Naive thymus-derived CD8-positive, alpha-beta T cell (primary cell): ENCODE data around the gene CACNA1C. TPM values are rescaled to one million over a fixed set of nuclear protein-coding genes. Genes with fewer than 3 reads are reported as not detected.
A peak's percentile ranks its signal among the peaks of the same experiment; 100 is the strongest.

Experiments used
- ATAC-seq, 2 donors: fragments of 150-1000 bp; cut with Tn5 transposase in 1 of 2; sonication (Bioruptor Pico), chemical (Tn5 transposase) in 1 of 2; 1 replicate in 1 of 2; 2 replicates in 1 of 2; pipeline ENCODE4 v1.10.0; 2021; ENCODE audit warnings: mild to moderate bottlenecking in 2 of 2, moderate library complexity in 2 of 2
- POLR2A ChIA-PET: fragments of 350-600 bp; sonication (Branson Sonifier 250); formaldehyde crosslinking; loops from one replicate; lab custom pipeline; 2021; ENCODE audit warnings: antibody characterized with exemption; lab: Charles Lee
- DNase-seq, 10 donors: peaks; one replicate each; pipeline versions ENCODE4 v3.0.0 to v3.0.0-alpha.2; 2020 to 2022
- H3K27ac Mint-ChIP-seq, 10 donors: one replicate each; pipeline ENCODE4 v1.8.0; 2020 to 2022; ENCODE audit warnings: mild to moderate bottlenecking in 10 of 10, mixed read lengths in 10 of 10, moderate library complexity in 4 of 10, inconsistent platforms in 1 of 10
- H3K27me3 Mint-ChIP-seq, 5 donors: one replicate each; pipeline ENCODE4 v1.8.0; 2021 to 2022; ENCODE audit warnings: mixed read lengths in 5 of 5
- H3K36me3 Mint-ChIP-seq, 3 donors: one replicate each; pipeline ENCODE4 v1.8.0; 2020 to 2022; ENCODE audit warnings: mixed read lengths in 3 of 3, mild to moderate bottlenecking in 2 of 3, inconsistent platforms in 1 of 3
- H3K4me1 Mint-ChIP-seq, 4 donors: one replicate each; pipeline ENCODE4 v1.8.0; 2021 to 2022; ENCODE audit warnings: mixed read lengths in 4 of 4
- H3K4me3 Mint-ChIP-seq, 10 donors: one replicate each; pipeline ENCODE4 v1.8.0; 2020 to 2022; ENCODE audit warnings: mild to moderate bottlenecking in 10 of 10, mixed read lengths in 10 of 10, moderate library complexity in 6 of 10, inconsistent platforms in 1 of 10
- H3K9me3 Mint-ChIP-seq, 9 donors: one replicate each; pipeline ENCODE4 v1.8.0; 2020 to 2022; ENCODE audit warnings: mixed read lengths in 9 of 9, mild to moderate bottlenecking in 3 of 9, inconsistent platforms in 1 of 9, moderate library complexity in 1 of 9
- polyA plus RNA-seq, 3 donors: library from polyadenylated mRNA; unstranded; fragments of 300-500 nt; fragmentation: Illumina TruSeq; gene quantifications; one replicate each; pipeline ENCODE4 v1.2.3, GENCODE V29; 2021
- total RNA-seq, 8 experiments: library from RNA in 2 of 8; stranded (reverse) in 2 of 8; gene quantifications; one replicate each; pipeline ENCODE4 v1.2.3 and lab custom pipeline; 2021 to 2026

CACNA1C gene
- total and polyA plus RNA-seq, 5 experiments from 2014 or later: 0.05 to 0.21 (median 0.16) TPM

GRCh38 chr12:2302711-2303580, 250.2 kb downstream of the CACNA1C start:
- H3K9me3 Mint-ChIP-seq: no peaks in the 10 kb centered on the region
- H3K36me3 Mint-ChIP-seq: no peaks in the 10 kb centered on the region
- H3K4me3 Mint-ChIP-seq: no peak overlapping the region
- POLR2A ChIA-PET: no interaction called here
- H3K27me3 Mint-ChIP-seq: peaks cover 0 to 1% (median 0%) of the 10 kb centered on the region in 5 donors
- peaks cover 7 to 19% (median 15%) of the 10 kb centered on the region in 4 donors for H3K4me1 Mint-ChIP-seq
- DNase-seq: no peak
- peak overlapping the region in 1 of 10 donors; percentile 48 for H3K27ac Mint-ChIP-seq
- no peak for ATAC-seq

- ATAC-seq (no peak), DNase-seq (no peak)
- POLR2A ChIA-PET: no interaction called here
- Mint-ChIP-seq H3K4me1 (peaks cover 4 to 11% (median 6%) of the 10 kb centered on the region in 4 donors), H3K27me3 (peaks cover 0 to 1% (median 0%) of the 10 kb centered on the region in 5 donors), H3K27ac (no peak overlapping the region), H3K4me3 (no peak overlapping the region), H3K9me3 (no peaks in the 10 kb centered on the region), H3K36me3 (no peaks in the 10 kb centered on the region)
These were observed 251.4 kb downstream of the CACNA1C start for GRCh38 chr12:2304223-2304622.

- Mint-ChIP-seq H3K4me1 (peaks cover 0 to 7% (median 1%) of the 10 kb centered on the region in 4 donors), H3K27ac (peak overlapping the region in 2 of 10 donors; percentile 44 to 64), H3K4me3 (no peak overlapping the region)
These were observed 253.2 kb downstream of the CACNA1C start for GRCh38 chr12:2306012-2306411.

GRCh38 chr12:2306735-2307134, 253.9 kb downstream of the CACNA1C start:
- no peaks in the 10 kb centered on the region for H3K9me3 Mint-ChIP-seq
- POLR2A ChIA-PET: no interaction called here
- H3K27me3 Mint-ChIP-seq: no peaks in the 10 kb centered on the region
- peak overlapping the region in 1 of 10 donors; percentile 28 for H3K27ac Mint-ChIP-seq
- ATAC-seq (no peak), DNase-seq (no peak)
- peaks cover 0 to 7% (median 1%) of the 10 kb centered on the region in 4 donors for H3K4me1 Mint-ChIP-seq
- H3K36me3 Mint-ChIP-seq: no peaks in the 10 kb centered on the region
- H3K4me3 Mint-ChIP-seq: no peak overlapping the region

More at GRCh38 chr12:2306012-2306411, 253.2 kb downstream of the CACNA1C start:
- no peaks in the 10 kb centered on the region for H3K9me3 Mint-ChIP-seq
- DNase-seq (no peak), ATAC-seq (no peak)
- no peaks in the 10 kb centered on the region for H3K27me3 Mint-ChIP-seq
- no peaks in the 10 kb centered on the region for H3K36me3 Mint-ChIP-seq
- POLR2A ChIA-PET: no interaction called here

GRCh38 chr12:2307550-2307949, 254.8 kb downstream of the CACNA1C start:
- Mint-ChIP-seq H3K9me3 (no peaks in the 10 kb centered on the region), H3K4me1 (peaks cover 0 to 7% (median 1%) of the 10 kb centered on the region in 4 donors), H3K36me3 (no peaks in the 10 kb centered on the region), H3K4me3 (no peak overlapping the region), H3K27me3 (no peaks in the 10 kb centered on the region), H3K27ac (peak overlapping the region in 1 of 10 donors; percentile 28)
- POLR2A ChIA-PET: no interaction called here
- no peak for ATAC-seq
- DNase-seq: no peak

GRCh38 chr12:2309647-2310046, 256.9 kb downstream of the CACNA1C start:
- ATAC-seq (no peak), DNase-seq (no peak)
- Mint-ChIP-seq H3K36me3 (no peaks in the 10 kb centered on the region), H3K9me3 (no peaks in the 10 kb centered on the region), H3K27me3 (peaks cover 0 to 3% (median 0%) of the 10 kb centered on the region in 5 donors), H3K4me1 (peaks cover 0 to 7% (median 1%) of the 10 kb centered on the region in 4 donors), H3K4me3 (no peak overlapping the region), H3K27ac (peak overlapping the region in 1 of 10 donors; percentile 63)
- POLR2A ChIA-PET: no interaction called here

- DNase-seq: no peak
- H3K4me1 Mint-ChIP-seq: peaks cover 0 to 3% (median 0%) of the 10 kb centered on the region in 4 donors
- H3K27me3 Mint-ChIP-seq: peaks cover 0 to 4% (median 0%) of the 10 kb centered on the region in 5 donors
- no peaks in the 10 kb centered on the region for H3K9me3 Mint-ChIP-seq
- H3K27ac Mint-ChIP-seq: no peak overlapping the region
- H3K36me3 Mint-ChIP-seq: no peaks in the 10 kb centered on the region
- no peak for ATAC-seq
- H3K4me3 Mint-ChIP-seq: no peak overlapping the region
- POLR2A ChIA-PET: no interaction called here
These were observed 258.4 kb downstream of the CACNA1C start for GRCh38 chr12:2311020-2311778.

GRCh38 chr12:2312175-2312574, 259.4 kb downstream of the CACNA1C start:
- no peak for DNase-seq
- H3K27me3 Mint-ChIP-seq: peaks cover 0 to 4% (median 0%) of the 10 kb centered on the region in 5 donors
- POLR2A ChIA-PET: no interaction called here
- H3K4me3 Mint-ChIP-seq: no peak overlapping the region
- ATAC-seq: no peak
- H3K9me3 Mint-ChIP-seq: no peaks in the 10 kb centered on the region
- no peak overlapping the region for H3K27ac Mint-ChIP-seq
- no peaks in the 10 kb centered on the region for H3K36me3 Mint-ChIP-seq
- H3K4me1 Mint-ChIP-seq: no peaks in the 10 kb centered on the region

GRCh38 chr12:2312770-2313169, 260.0 kb downstream of the CACNA1C start:
- POLR2A ChIA-PET: no interaction called here
- Mint-ChIP-seq H3K4me1 (no peaks in the 10 kb centered on the region), H3K4me3 (no peak overlapping the region), H3K9me3 (no peaks in the 10 kb centered on the region), H3K36me3 (no peaks in the 10 kb centered on the region), H3K27me3 (peaks cover 0 to 4% (median 0%) of the 10 kb centered on the region in 5 donors), H3K27ac (no peak overlapping the region)
- DNase-seq (no peak), ATAC-seq (no peak)

GRCh38 chr12:2314492-2314891, 261.7 kb downstream of the CACNA1C start:
- no peaks in the 10 kb centered on the region for H3K9me3 Mint-ChIP-seq
- POLR2A ChIA-PET: no interaction called here
- H3K27ac Mint-ChIP-seq: no peak overlapping the region
- no peak for DNase-seq
- ATAC-seq: no peak
- H3K4me3 Mint-ChIP-seq: no peak overlapping the region
- H3K36me3 Mint-ChIP-seq: no peaks in the 10 kb centered on the region
- H3K27me3 Mint-ChIP-seq: peaks cover 0 to 5% (median under 1%) of the 10 kb centered on the region in 5 donors
- no peaks in the 10 kb centered on the region for H3K4me1 Mint-ChIP-seq

- H3K27ac Mint-ChIP-seq: no peak overlapping the region
- DNase-seq (no peak), ATAC-seq (no peak)
- H3K9me3 Mint-ChIP-seq: no peaks in the 10 kb centered on the region
- H3K27me3 Mint-ChIP-seq: peaks cover 3 to 16% (median 4%) of the 10 kb centered on the region in 5 donors
- POLR2A ChIA-PET: no interaction called here
- no peaks in the 10 kb centered on the region for H3K4me1 Mint-ChIP-seq
- no peak overlapping the region for H3K4me3 Mint-ChIP-seq
- H3K36me3 Mint-ChIP-seq: no peaks in the 10 kb centered on the region
These were observed 265.0 kb downstream of the CACNA1C start for GRCh38 chr12:2317772-2318171.

GRCh38 chr12:2318286-2318685, 265.5 kb downstream of the CACNA1C start:
- no peak overlapping the region for H3K27ac Mint-ChIP-seq
- POLR2A ChIA-PET: no interaction called here
- ATAC-seq (no peak), DNase-seq (no peak)
- no peaks in the 10 kb centered on the region for H3K36me3 Mint-ChIP-seq
- H3K27me3 Mint-ChIP-seq: peaks cover 3 to 21% (median 7%) of the 10 kb centered on the region in 5 donors
- no peak overlapping the region for H3K4me3 Mint-ChIP-seq
- H3K9me3 Mint-ChIP-seq: no peaks in the 10 kb centered on the region
- no peaks in the 10 kb centered on the region for H3K4me1 Mint-ChIP-seq

GRCh38 chr12:2319136-2319535, 266.3 kb downstream of the CACNA1C start:
- Mint-ChIP-seq H3K4me1 (no peaks in the 10 kb centered on the region), H3K9me3 (no peaks in the 10 kb centered on the region), H3K27me3 (peaks cover 3 to 21% (median 10%) of the 10 kb centered on the region in 5 donors), H3K27ac (no peak overlapping the region), H3K36me3 (no peaks in the 10 kb centered on the region), H3K4me3 (no peak overlapping the region)
- ATAC-seq: no peak
- POLR2A ChIA-PET: no interaction called here
- no peak for DNase-seq
